ENCODE measurements around the gene KCNE4. TPM values are rescaled to one million over a fixed set of nuclear protein-coding genes. Genes with fewer than 3 reads are reported as not detected.
A peak's percentile ranks its signal among the peaks of the same experiment; 100 is the strongest.

The KCNE4 gene
- total RNA-seq, 1 donor from 2014 or later: 23.2 TPM

- Mint-ChIP-seq H3K27ac (ENCODE audit: unreplicated experiment) (peak overlapping the region; percentile 98), H3K4me3 (ENCODE audit: unreplicated experiment) (peak overlapping the region; percentile 70), H3K36me3 (ENCODE audit: low read depth) (peaks cover 5% of the 10 kb centered on the region), H3K4me1 (ENCODE audit: low read depth) (peaks cover 90% of the 10 kb centered on the region), H3K27me3 (ENCODE audit: low read depth) (no peaks in the 10 kb centered on the region), H3K9me3 (ENCODE audit: low read depth) (no peaks in the 10 kb centered on the region)
- TF ChIP-seq CTCF (IDR thresholded peaks at IDR 0.05): no peak
- DNase-seq (ENCODE audit: low spot score): no peak
These were observed 2.3 kb downstream of the KCNE4 start for GRCh38 chr2:223054193-223054781.

GRCh38 chr2:223055140-223055539 is 3.1 kb downstream of the KCNE4 start:
- TF ChIP-seq CTCF (IDR thresholded peaks at IDR 0.05): no peak
- H3K4me1 Mint-ChIP-seq (ENCODE audit: low read depth): peaks cover 89% of the 10 kb centered on the region
- H3K27me3 Mint-ChIP-seq (ENCODE audit: low read depth): no peaks in the 10 kb centered on the region
- no peak for DNase-seq (ENCODE audit: low spot score)
- peaks cover 5% of the 10 kb centered on the region for H3K36me3 Mint-ChIP-seq (ENCODE audit: low read depth)
- H3K9me3 Mint-ChIP-seq (ENCODE audit: low read depth): no peaks in the 10 kb centered on the region
- peak overlapping the region; percentile 48 for H3K4me3 Mint-ChIP-seq (ENCODE audit: unreplicated experiment)
- H3K27ac Mint-ChIP-seq (ENCODE audit: unreplicated experiment): peak overlapping the region; percentile 95

GRCh38 chr2:223055836-223056235 is 3.8 kb downstream of the KCNE4 start:
- Mint-ChIP-seq H3K4me3 (ENCODE audit: unreplicated experiment) (peak overlapping the region; percentile 60), H3K4me1 (ENCODE audit: low read depth) (peaks cover 89% of the 10 kb centered on the region), H3K27me3 (ENCODE audit: low read depth) (no peaks in the 10 kb centered on the region), H3K9me3 (ENCODE audit: low read depth) (no peaks in the 10 kb centered on the region), H3K27ac (ENCODE audit: unreplicated experiment) (peak overlapping the region; percentile 95), H3K36me3 (ENCODE audit: low read depth) (peaks cover 5% of the 10 kb centered on the region)
- no peak for TF ChIP-seq CTCF (IDR thresholded peaks at IDR 0.05)
- DNase-seq (ENCODE audit: low spot score): no peak

- peaks cover 5% of the 10 kb centered on the region for H3K36me3 Mint-ChIP-seq (ENCODE audit: low read depth)
- no peak for DNase-seq (ENCODE audit: low spot score)
- no peaks in the 10 kb centered on the region for H3K27me3 Mint-ChIP-seq (ENCODE audit: low read depth)
- peak overlapping the region; percentile 40 for H3K4me3 Mint-ChIP-seq (ENCODE audit: unreplicated experiment)
- H3K4me1 Mint-ChIP-seq (ENCODE audit: low read depth): peaks cover 87% of the 10 kb centered on the region
- peak overlapping the region; percentile 95 for H3K27ac Mint-ChIP-seq (ENCODE audit: unreplicated experiment)
- no peak for TF ChIP-seq CTCF (IDR thresholded peaks at IDR 0.05)
- no peaks in the 10 kb centered on the region for H3K9me3 Mint-ChIP-seq (ENCODE audit: low read depth)
These were observed 4.9 kb downstream of the KCNE4 start for GRCh38 chr2:223056701-223057418.

- Mint-ChIP-seq H3K36me3 (ENCODE audit: low read depth) (peaks cover 5% of the 10 kb centered on the region), H3K9me3 (ENCODE audit: low read depth) (no peaks in the 10 kb centered on the region)
- TF ChIP-seq CTCF (IDR thresholded peaks at IDR 0.05): no peak
These were observed 5.6 kb downstream of the KCNE4 start for GRCh38 chr2:223057569-223057968.

More at GRCh38 chr2:223057569-223057968, 5.6 kb downstream of the KCNE4 start:
- H3K4me1 Mint-ChIP-seq (ENCODE audit: low read depth): peaks cover 87% of the 10 kb centered on the region
- DNase-seq (ENCODE audit: low spot score): no peak
- H3K27me3 Mint-ChIP-seq (ENCODE audit: low read depth): no peaks in the 10 kb centered on the region
- H3K4me3 Mint-ChIP-seq (ENCODE audit: unreplicated experiment): no peak overlapping the region
- peak overlapping the region; percentile 95 for H3K27ac Mint-ChIP-seq (ENCODE audit: unreplicated experiment)
